ENCODE data around the gene PAWR. TPM values are rescaled to one million over a fixed set of nuclear protein-coding genes. Genes with fewer than 3 reads are reported as not detected.

PAWR gene
- total and polyA plus RNA-seq, 2 of the 13 experiments (the other 11 are each of a cell fraction or from before 2014, with no cell fraction given): 29.1 to 36.1 TPM

- TF ChIP-seq DZIP1 (CRISPR knock-in tag; IDR thresholded peaks at IDR 0.05) (no peak), PAF1 (CRISPR knock-in tag; IDR thresholded peaks at IDR 0.05) (no peak), CREBL2 (CRISPR knock-in tag; IDR thresholded peaks at IDR 0.05; ENCODE audit: borderline replicate concordance) (no peak), KDM3A (CRISPR knock-in tag; IDR thresholded peaks at IDR 0.05; ENCODE audit: low read depth) (no peak), ZNF235 (CRISPR knock-in tag; IDR thresholded peaks at IDR 0.05; ENCODE audit: borderline replicate concordance) (no peak), RBM39 (IDR thresholded peaks at IDR 0.05; ENCODE audit: low read depth, low read length, poor library complexity, severe bottlenecking) (no peak), HIC2 (CRISPR knock-in tag; IDR thresholded peaks at IDR 0.05; ENCODE audit: low read depth) (no peak), ZNF468 (CRISPR knock-in tag; IDR thresholded peaks at IDR 0.05) (no peak), ZFY (CRISPR knock-in tag; IDR thresholded peaks at IDR 0.05) (no peak), EZH2 (conservative IDR thresholded peaks at IDR 0.05; ENCODE audit: low read depth, low read length) (no peak), ZNF773 (CRISPR knock-in tag; IDR thresholded peaks at IDR 0.05; ENCODE audit: borderline replicate concordance) (no peak), ZNF20 (CRISPR knock-in tag; IDR thresholded peaks at IDR 0.05) (no peak), ZNF124 (CRISPR knock-in tag; IDR thresholded peaks at IDR 0.05) (no peak), SALL1 (CRISPR knock-in tag; IDR thresholded peaks at IDR 0.05) (peak; percentile 53; the same call in 1 of the 2 replicates), AFF4 (CRISPR knock-in tag; IDR thresholded peaks at IDR 0.05) (no peak), ZFP1 (CRISPR knock-in tag; IDR thresholded peaks at IDR 0.05) (no peak), ZNF546 (CRISPR knock-in tag; conservative IDR thresholded peaks at IDR 0.05) (no peak), SRSF4 (IDR thresholded peaks at IDR 0.05; ENCODE audit: low read depth, low read length, poor library complexity, severe bottlenecking) (no peak), NCOA5 (CRISPR knock-in tag; IDR thresholded peaks at IDR 0.05) (no peak)
- TF ChIP-seq, protein P1, sequence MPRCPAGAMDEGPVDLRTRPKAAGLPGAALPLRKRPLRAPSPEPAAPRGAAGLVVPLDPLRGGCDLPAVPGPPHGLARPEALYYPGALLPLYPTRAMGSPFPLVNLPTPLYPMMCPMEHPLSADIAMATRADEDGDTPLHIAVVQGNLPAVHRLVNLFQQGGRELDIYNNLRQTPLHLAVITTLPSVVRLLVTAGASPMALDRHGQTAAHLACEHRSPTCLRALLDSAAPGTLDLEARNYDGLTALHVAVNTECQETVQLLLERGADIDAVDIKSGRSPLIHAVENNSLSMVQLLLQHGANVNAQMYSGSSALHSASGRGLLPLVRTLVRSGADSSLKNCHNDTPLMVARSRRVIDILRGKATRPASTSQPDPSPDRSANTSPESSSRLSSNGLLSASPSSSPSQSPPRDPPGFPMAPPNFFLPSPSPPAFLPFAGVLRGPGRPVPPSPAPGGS (CRISPR knock-in tag; IDR thresholded peaks at IDR 0.05): no peak
These were observed 141.1 kb downstream of the PAWR start (continued) for GRCh38 chr12:79549531-79550271.
